Caco-2 (cell line): ENCODE measurements around the gene HSPH1. TPM values are rescaled to one million over a fixed set of nuclear protein-coding genes. Genes with fewer than 3 reads are reported as not detected.
A peak's percentile ranks its signal among the peaks of the same experiment; 100 is the strongest.

Source experiments
- BruUV-seq: library from RNA; stranded (reverse); fragments of 400-500 nt; replicated peaks from 2 replicates; lab custom pipeline; 2021; lab: Mats Ljungman, UMichigan
- CTCF ChIA-PET: fragments of 300-600 bp; sonication (Branson Sonifier 250); formaldehyde crosslinking; loops from one replicate; lab custom pipeline; 2022; ENCODE audit warnings: antibody characterized with exemption; lab: Charles Lee
- POLR2A ChIA-PET: fragments of 300-600 bp; sonication (Branson Sonifier 250); formaldehyde crosslinking; loops from one replicate; lab custom pipeline; 2022; ENCODE audit warnings: antibody characterized with exemption; lab: Charles Lee
- DNase-seq, 2 experiments: peaks; one replicate each; pipeline versions ENCODE4 v3.0.0 to v3.0.0-alpha.2; 2020 to 2022
- H3K27me3 ChIP-seq: replicated peaks from 2 replicates; pipeline ENCODE4 v1.6.0; 2011; ENCODE audit warnings: low read length; ENCODE audit not compliant: control insufficient read depth, insufficient read depth
- H3K36me3 ChIP-seq: 2 replicates; pipeline ENCODE4 v1.5.1; 2011; ENCODE audit warnings: low read length; ENCODE audit not compliant: control insufficient read depth, insufficient read depth
- H3K4me1 ChIP-seq: fragments of 250-450 bp; sonication (Bioruptor Pico); 2 replicates; pipeline ENCODE4 v1.5.1; 2020; ENCODE audit warnings: mild to moderate bottlenecking
- H3K4me3 ChIP-seq: 2 replicates; pipeline ENCODE4 v1.5.1; 2011; ENCODE audit warnings: low read depth, mild to moderate bottlenecking, control low read depth, low read length
- H3K9me3 ChIP-seq: fragments of 250-450 bp; sonication (Bioruptor Pico); 2 replicates; pipeline ENCODE4 v1.5.1; 2020; ENCODE audit warnings: mild to moderate bottlenecking, moderate library complexity
- H3K27ac Mint-ChIP-seq: one replicate; pipeline ENCODE4 v1.8.0; 2022; ENCODE audit warnings: mixed read lengths; ENCODE audit not compliant: unreplicated experiment
- H3K27me3 Mint-ChIP-seq: one replicate; pipeline ENCODE4 v1.8.0; 2022; ENCODE audit warnings: mixed read lengths; ENCODE audit not compliant: insufficient read depth, unreplicated experiment
- H3K36me3 Mint-ChIP-seq: one replicate; pipeline ENCODE4 v1.8.0; 2022; ENCODE audit warnings: mild to moderate bottlenecking, mixed read lengths; ENCODE audit not compliant: insufficient read depth, unreplicated experiment
- H3K4me1 Mint-ChIP-seq: one replicate; pipeline ENCODE4 v1.8.0; 2022; ENCODE audit warnings: low read depth, mixed read lengths; ENCODE audit not compliant: unreplicated experiment
- H3K4me3 Mint-ChIP-seq: one replicate; pipeline ENCODE4 v1.8.0; 2022; ENCODE audit warnings: mild to moderate bottlenecking, moderate library complexity, mixed read lengths; ENCODE audit not compliant: unreplicated experiment
- H3K9me3 Mint-ChIP-seq: one replicate; pipeline ENCODE4 v1.8.0; 2022; ENCODE audit warnings: mixed read lengths; ENCODE audit not compliant: unreplicated experiment
- CTCF ChIP-seq, 2 experiments: fragments of 200-600 bp in 1 of 2; IDR thresholded peaks; 1 replicate in 1 of 2; 2 replicates in 1 of 2; pipeline versions ENCODE4 v1.5.1 to v1.8.0; 2011 to 2022; ENCODE audit warnings: antibody characterized with exemption in 1 of 2, control low read depth in 1 of 2, inconsistent platforms in 1 of 2, low read depth in 1 of 2, low read length in 1 of 2, mild to moderate bottlenecking in 1 of 2, moderate library complexity in 1 of 2; ENCODE audit not compliant: insufficient read depth in 1 of 2, severe bottlenecking in 1 of 2, unreplicated experiment in 1 of 2
- intact Hi-C: fragments of 100-400 bp; cut with micrococcal nuclease; formaldehyde crosslinking; loops from one replicate; pipeline ENCODE4 v1.10.0; 2022; ENCODE audit not compliant: unreplicated experiment
- total RNA-seq: library from RNA; stranded (reverse); gene quantifications from 2 replicates; pipeline ENCODE4 v1.2.3, GENCODE V29; 2022

Gene HSPH1
- total RNA-seq, 1 experiment from 2014 or later = 141 TPM

- H3K4me1 ChIP-seq = peaks cover 6% of the 10 kb centered on the region
- TF ChIP-seq CTCF (IDR thresholded peaks at IDR 0.05; ENCODE audit: insufficient read depth in 1 of 2, low read depth in 1 of 2, low read length in 1 of 2, severe bottlenecking in 1 of 2, unreplicated experiment in 1 of 2) = no peak
- H3K27me3 Mint-ChIP-seq = no peaks in the 10 kb centered on the region
- no TSS peak for BruUV-seq
- H3K4me3 ChIP-seq = peak overlapping the region; percentile 77
- CTCF ChIA-PET = interaction anchor here (0.7 kb wide), 1 partner anchor 8 kb away, joined by 3 read pairs; no protein-coding TSS in a partner anchor
- H3K27ac Mint-ChIP-seq = peak overlapping the region; percentile 40
- no peaks in the 10 kb centered on the region for H3K27me3 ChIP-seq
- no peaks in the 10 kb centered on the region for H3K9me3 Mint-ChIP-seq
- no peak for DNase-seq
- no peaks in the 10 kb centered on the region for H3K36me3 ChIP-seq
- H3K4me3 Mint-ChIP-seq = peak overlapping the region; percentile 67
- peaks cover 16% of the 10 kb centered on the region for H3K4me1 Mint-ChIP-seq
- H3K9me3 ChIP-seq = no peaks in the 10 kb centered on the region
- H3K36me3 Mint-ChIP-seq = no peaks in the 10 kb centered on the region
- POLR2A ChIA-PET = interaction anchor here (0.7 kb wide), 1 partner anchor 217 kb away, joined by 5 read pairs; no protein-coding TSS in a partner anchor
- intact Hi-C loops = no loop called here
These were observed 39.8 kb upstream of the HSPH1 start for GRCh38 chr13:31201341-31202031.

- Mint-ChIP-seq H3K9me3 (no peaks in the 10 kb centered on the region), H3K4me1 (peaks cover 16% of the 10 kb centered on the region), H3K4me3 (peak overlapping the region; percentile 67), H3K36me3 (no peaks in the 10 kb centered on the region), H3K27me3 (no peaks in the 10 kb centered on the region), H3K27ac (peak overlapping the region; percentile 40)
- CTCF ChIA-PET = interaction anchor here (0.7 to 1.1 kb wide), 2 partner anchors 9 to 224 kb away, joined by 3 to 4 read pairs; no protein-coding TSS in a partner anchor
- peaks cover 6% of the 10 kb centered on the region for H3K4me1 ChIP-seq
- peak in 1 of 2 experiments; percentile 8 for TF ChIP-seq CTCF (IDR thresholded peaks at IDR 0.05; ENCODE audit: insufficient read depth in 1 of 2, low read depth in 1 of 2, low read length in 1 of 2, severe bottlenecking in 1 of 2, unreplicated experiment in 1 of 2)
- H3K36me3 ChIP-seq = no peaks in the 10 kb centered on the region
- peak; percentile 72 to 77 for DNase-seq
- BruUV-seq = no TSS peak
- POLR2A ChIA-PET = interaction anchor here (0.7 kb wide), 1 partner anchor 216 kb away, joined by 5 read pairs; no protein-coding TSS in a partner anchor
- intact Hi-C loops = no loop called here
- H3K27me3 ChIP-seq = no peaks in the 10 kb centered on the region
- H3K9me3 ChIP-seq = no peaks in the 10 kb centered on the region
- H3K4me3 ChIP-seq = peak overlapping the region; percentile 77
These were observed 38.9 kb upstream of the HSPH1 start for GRCh38 chr13:31200637-31200971.

DNA sequence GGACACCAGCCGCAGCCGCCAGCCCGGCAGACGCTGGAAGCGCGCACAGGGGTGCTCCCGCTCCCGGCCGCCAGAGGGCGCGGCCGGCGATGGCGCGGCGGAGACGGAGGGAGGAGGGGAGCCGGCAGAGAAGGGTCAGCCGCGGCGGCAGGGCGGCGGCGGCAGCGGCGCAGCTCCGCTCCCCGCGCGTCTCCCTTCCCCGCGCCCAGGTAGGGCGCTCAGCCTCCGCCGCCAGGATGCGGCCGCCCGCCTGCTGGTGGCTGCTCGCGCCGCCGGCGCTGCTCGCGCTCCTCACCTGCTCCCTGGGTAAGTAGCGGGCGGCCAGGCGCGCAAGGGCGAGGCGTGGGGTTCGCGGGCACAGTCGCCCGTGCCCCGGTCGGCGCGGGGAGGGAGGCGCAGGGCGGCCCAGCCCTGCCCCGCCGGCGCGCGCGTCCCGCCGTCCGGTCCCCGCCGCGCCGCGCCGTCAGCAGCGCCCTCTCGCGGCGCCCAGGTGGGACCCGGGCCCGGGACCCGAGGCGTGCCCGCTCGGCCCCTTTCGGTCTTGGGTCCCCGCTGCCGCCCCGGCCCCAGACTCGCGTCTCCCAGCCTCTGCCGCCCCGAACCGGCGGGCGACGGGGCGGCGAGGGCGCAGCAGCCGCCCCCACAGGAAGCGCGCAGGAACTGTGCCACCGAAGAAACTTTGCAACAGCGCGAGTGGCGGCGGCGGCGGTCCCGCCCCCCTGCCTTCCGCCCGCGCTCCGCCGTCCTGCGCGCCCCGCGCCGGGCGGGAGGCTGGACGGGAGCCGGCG, 38.3 kb upstream of the HSPH1 start, which contains the start of gene B3GLCT:
TSS of gene B3GLCT (plus strand) at position 127 of the 788 bp plus-strand sequence. CDS start at position 237, 110 bp downstream.
- peak; percentile 79 to 94 for DNase-seq
- H3K36me3 Mint-ChIP-seq = no peaks in the 10 kb centered on the region
- H3K27ac Mint-ChIP-seq = peak within 1 kb of the TSS; percentile 63
- POLR2A ChIA-PET = no interaction called here
- BruUV-seq = no TSS peak
- Histone ChIP-seq H3K36me3 (no peaks in the 10 kb centered on the region), H3K4me3 (peak within 1 kb of the TSS; percentile 77), H3K4me1 (peaks cover 6% of the 10 kb centered on the region), H3K27me3 (no peaks in the 10 kb centered on the region), H3K9me3 (no peaks in the 10 kb centered on the region)
- no peaks in the 10 kb centered on the region for H3K9me3 Mint-ChIP-seq
- intact Hi-C loops = loop anchor here (1.0 to 2.0 kb wide), 3 partner anchors 27 to 542 kb away; no protein-coding TSS in a partner anchor
- peak within 1 kb of the TSS; percentile 77 for H3K4me3 Mint-ChIP-seq
- H3K27me3 Mint-ChIP-seq = no peaks in the 10 kb centered on the region
- peak; percentile 81 to 91 for TF ChIP-seq CTCF (IDR thresholded peaks at IDR 0.05; ENCODE audit: insufficient read depth in 1 of 2, low read depth in 1 of 2, low read length in 1 of 2, severe bottlenecking in 1 of 2, unreplicated experiment in 1 of 2)
- peaks cover 14% of the 10 kb centered on the region for H3K4me1 Mint-ChIP-seq
- CTCF ChIA-PET = interaction anchor here (0.5 to 1.1 kb wide), 4 partner anchors 26 to 224 kb away, joined by 3 to 7 read pairs (median 4); partner anchors contain the start of gene HSPH1
